Central memory CD8-positive, alpha-beta T cell (primary cell): ENCODE data around the gene KRTAP5-9.

Source experiments
- ATAC-seq: fragments of 150-1000 bp; cut with Tn5 transposase; replicated peaks from 2 replicates; pipeline ENCODE4 v1.10.0; 2022; ENCODE audit warnings: mild to moderate bottlenecking, moderate FRiP score, moderate number of reproducible peaks; ENCODE audit not compliant: poor library complexity, severe bottlenecking; ENCODE audit errors: extremely low read depth
- DNase-seq, 2 donors: peaks; one replicate each; pipeline ENCODE4 v3.0.0; 2021; ENCODE audit warnings: low spot score in 2 of 2
- H3K27ac Mint-ChIP-seq: one replicate; pipeline ENCODE4 v1.8.0; 2022; ENCODE audit warnings: low read depth, mild to moderate bottlenecking, moderate library complexity, mixed read lengths
- H3K27me3 Mint-ChIP-seq: one replicate; pipeline ENCODE4 v1.8.0; 2022; ENCODE audit warnings: mixed read lengths
- H3K36me3 Mint-ChIP-seq: one replicate; pipeline ENCODE4 v1.8.0; 2022; ENCODE audit warnings: mild to moderate bottlenecking, moderate library complexity, mixed read lengths; ENCODE audit not compliant: insufficient read depth
- H3K4me1 Mint-ChIP-seq: one replicate; pipeline ENCODE4 v1.8.0; 2022; ENCODE audit warnings: mixed read lengths
- H3K4me3 Mint-ChIP-seq: one replicate; pipeline ENCODE4 v1.8.0; 2022; ENCODE audit warnings: mild to moderate bottlenecking, moderate library complexity, mixed read lengths
- H3K9me3 Mint-ChIP-seq: one replicate; pipeline ENCODE4 v1.8.0; 2022; ENCODE audit warnings: mixed read lengths

Gene KRTAP5-9, protein sequence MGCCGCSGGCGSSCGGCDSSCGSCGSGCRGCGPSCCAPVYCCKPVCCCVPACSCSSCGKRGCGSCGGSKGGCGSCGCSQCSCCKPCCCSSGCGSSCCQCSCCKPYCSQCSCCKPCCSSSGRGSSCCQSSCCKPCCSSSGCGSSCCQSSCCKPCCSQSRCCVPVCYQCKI

DNA sequence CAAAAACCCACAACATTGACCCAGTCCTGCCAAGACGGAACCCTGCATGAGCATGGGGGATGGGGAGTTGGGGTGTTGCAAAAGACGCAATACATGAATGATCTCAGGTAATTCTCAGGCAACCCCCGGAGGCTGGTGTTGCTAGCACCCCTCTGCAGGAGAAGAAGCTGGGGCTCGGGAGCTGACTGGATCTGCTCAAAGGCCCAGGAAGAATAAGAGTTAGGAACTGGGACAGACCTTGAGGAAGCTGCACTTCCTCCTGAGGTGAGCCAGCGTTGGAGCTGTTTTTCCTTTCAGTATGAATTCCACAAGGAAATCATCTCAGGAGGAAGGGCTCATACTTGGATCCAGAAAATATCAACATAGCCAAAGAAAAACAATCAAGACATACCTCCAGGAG, at the start of gene KRTAP5-9:
TSS of gene KRTAP5-9 (plus strand) at position 301 of the 400 bp plus-strand sequence. CDS start 238 bp downstream, outside the sequence.
- H3K4me1 Mint-ChIP-seq = peaks cover 13% of the 10 kb centered on the region
- no peak within 1 kb of the TSS for H3K27ac Mint-ChIP-seq
- peaks cover 2% of the 10 kb centered on the region for H3K36me3 Mint-ChIP-seq
- DNase-seq = no peak
- H3K9me3 Mint-ChIP-seq = no peaks in the 10 kb centered on the region
- no peak within 1 kb of the TSS for H3K4me3 Mint-ChIP-seq
- ATAC-seq = no peak
- peaks cover 61% of the 10 kb centered on the region for H3K27me3 Mint-ChIP-seq

- Mint-ChIP-seq H3K27ac (no peak overlapping the region), H3K27me3 (no peaks in the 10 kb centered on the region)
Observed at GRCh38 chr11:71499125-71499524, 49.1 kb upstream of the KRTAP5-9 start.

DNA sequence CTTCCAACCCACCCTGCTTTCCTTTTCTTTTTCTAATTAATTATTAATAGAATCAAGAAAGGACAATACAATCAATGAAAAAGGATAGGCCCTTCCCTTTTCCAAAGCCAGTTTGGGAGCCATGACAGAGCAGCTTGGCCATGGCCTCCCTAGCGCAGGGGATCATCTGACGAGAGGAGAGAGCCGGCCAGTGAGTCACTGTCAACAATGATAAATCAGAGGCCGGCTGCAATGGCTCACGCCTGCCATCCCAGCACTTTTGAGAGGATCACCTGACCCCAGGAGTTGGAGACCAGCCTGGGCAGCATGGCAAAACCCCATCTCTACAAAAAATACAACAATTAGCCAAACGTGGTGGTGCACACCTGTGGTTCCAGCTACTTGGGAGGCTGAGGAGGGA, 48.7 kb upstream of the KRTAP5-9 start:
- no peaks in the 10 kb centered on the region for H3K4me1 Mint-ChIP-seq
- no peak overlapping the region for H3K27ac Mint-ChIP-seq
- peaks cover 48% of the 10 kb centered on the region for H3K36me3 Mint-ChIP-seq
- no peaks in the 10 kb centered on the region for H3K27me3 Mint-ChIP-seq
- ATAC-seq (no peak), DNase-seq (no peak)
- no peaks in the 10 kb centered on the region for H3K9me3 Mint-ChIP-seq
- no peak overlapping the region for H3K4me3 Mint-ChIP-seq

More at GRCh38 chr11:71499125-71499524, 49.1 kb upstream of the KRTAP5-9 start:
- Mint-ChIP-seq H3K4me1 (peaks cover 3% of the 10 kb centered on the region), H3K9me3 (no peaks in the 10 kb centered on the region), H3K36me3 (peaks cover 51% of the 10 kb centered on the region), H3K4me3 (no peak overlapping the region)
- ATAC-seq (no peak), DNase-seq (no peak)

- Mint-ChIP-seq H3K27ac (no peak overlapping the region), H3K27me3 (no peaks in the 10 kb centered on the region), H3K36me3 (peaks cover 38% of the 10 kb centered on the region), H3K4me1 (no peaks in the 10 kb centered on the region), H3K9me3 (no peaks in the 10 kb centered on the region), H3K4me3 (no peak overlapping the region)
- DNase-seq (no peak), ATAC-seq (no peak)
Observed at GRCh38 chr11:71500601-71501021, 47.6 kb upstream of the KRTAP5-9 start.

DNA sequence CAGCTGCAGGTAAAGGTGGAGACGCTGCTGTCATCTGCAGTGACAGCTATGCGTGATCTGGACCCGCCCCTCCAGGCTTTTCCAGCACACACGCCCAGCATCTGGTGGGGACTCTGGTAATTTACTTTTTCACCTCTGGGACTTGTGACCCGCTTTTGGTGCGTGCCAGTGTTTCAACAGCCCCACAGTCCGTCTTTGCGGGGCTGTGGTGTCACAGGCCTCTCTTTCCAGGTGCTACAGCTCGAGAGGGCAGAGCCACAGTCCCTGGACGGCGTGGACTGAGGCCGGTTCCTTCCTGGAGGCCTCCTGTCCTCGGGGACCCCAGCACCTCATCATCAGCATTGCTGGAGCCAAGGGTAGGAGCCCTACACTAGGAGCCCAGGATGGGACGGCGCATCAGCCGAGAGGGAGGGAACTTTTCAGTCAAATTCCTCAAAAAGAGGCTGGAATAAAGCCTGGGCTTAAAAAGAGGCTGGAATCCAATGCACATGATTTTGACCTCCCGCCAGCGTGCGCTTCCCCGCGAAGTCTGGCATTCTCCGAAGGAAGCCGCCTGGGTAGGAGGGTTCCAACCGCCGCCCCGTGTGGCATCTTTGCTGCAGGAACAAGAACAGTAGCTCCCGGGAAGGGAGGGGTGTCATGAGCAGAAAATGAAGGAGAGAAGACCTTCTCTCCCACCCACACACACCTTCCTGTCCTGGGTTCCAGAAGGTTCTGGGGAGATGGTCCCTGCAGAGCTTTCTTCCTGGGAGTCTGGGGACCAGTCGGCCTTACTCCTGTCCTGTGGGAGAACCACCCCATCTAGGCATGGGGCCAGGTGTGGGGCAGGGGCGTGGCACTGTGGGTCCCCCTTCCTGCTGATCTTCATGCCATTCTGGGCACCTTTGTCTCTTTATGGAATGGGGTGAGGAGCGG, 46.9 kb upstream of the KRTAP5-9 start:
- no peaks in the 10 kb centered on the region for H3K4me1 Mint-ChIP-seq
- H3K27me3 Mint-ChIP-seq = no peaks in the 10 kb centered on the region
- H3K9me3 Mint-ChIP-seq = no peaks in the 10 kb centered on the region
- no peak overlapping the region for H3K4me3 Mint-ChIP-seq
- ATAC-seq = no peak
- H3K27ac Mint-ChIP-seq = no peak overlapping the region
- DNase-seq = no peak
- peaks cover 36% of the 10 kb centered on the region for H3K36me3 Mint-ChIP-seq

DNA sequence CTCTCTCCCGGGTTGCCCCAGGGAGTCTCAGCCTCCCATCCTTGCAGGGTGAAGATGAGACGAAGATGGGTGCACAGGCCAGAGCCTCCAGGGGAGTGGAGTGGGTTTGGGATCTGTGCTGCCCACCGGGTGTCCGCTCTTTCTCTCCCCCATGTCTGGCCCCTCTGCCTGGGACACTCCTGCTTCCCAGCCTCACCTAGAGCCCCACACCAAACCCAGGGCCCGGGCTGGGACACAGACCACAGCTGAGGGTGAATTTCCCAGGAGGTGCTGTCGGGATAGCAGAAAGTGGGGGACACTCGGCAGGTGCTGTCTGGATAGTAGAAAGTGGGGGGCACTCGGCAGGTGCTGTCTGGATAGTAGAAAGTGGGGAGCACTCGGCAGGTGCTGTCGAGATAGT, 46.2 kb upstream of the KRTAP5-9 start:
- H3K4me3 Mint-ChIP-seq = no peak overlapping the region

GRCh38 chr11:71502871-71503435, 45.3 kb upstream of the KRTAP5-9 start:
- H3K27me3 Mint-ChIP-seq = no peaks in the 10 kb centered on the region
- no peak for DNase-seq
- no peaks in the 10 kb centered on the region for H3K4me1 Mint-ChIP-seq
- no peak for ATAC-seq
- H3K4me3 Mint-ChIP-seq = no peak overlapping the region
- peaks cover 23% of the 10 kb centered on the region for H3K36me3 Mint-ChIP-seq
- no peak overlapping the region for H3K27ac Mint-ChIP-seq
- H3K9me3 Mint-ChIP-seq = peaks cover under 1% of the 10 kb centered on the region

More for the DNA sequence above, 46.2 kb upstream of the KRTAP5-9 start:
- Mint-ChIP-seq H3K27ac (no peak overlapping the region), H3K4me1 (no peaks in the 10 kb centered on the region), H3K27me3 (no peaks in the 10 kb centered on the region), H3K36me3 (peaks cover 32% of the 10 kb centered on the region), H3K9me3 (no peaks in the 10 kb centered on the region)
- no peak for DNase-seq
- no peak for ATAC-seq

DNA sequence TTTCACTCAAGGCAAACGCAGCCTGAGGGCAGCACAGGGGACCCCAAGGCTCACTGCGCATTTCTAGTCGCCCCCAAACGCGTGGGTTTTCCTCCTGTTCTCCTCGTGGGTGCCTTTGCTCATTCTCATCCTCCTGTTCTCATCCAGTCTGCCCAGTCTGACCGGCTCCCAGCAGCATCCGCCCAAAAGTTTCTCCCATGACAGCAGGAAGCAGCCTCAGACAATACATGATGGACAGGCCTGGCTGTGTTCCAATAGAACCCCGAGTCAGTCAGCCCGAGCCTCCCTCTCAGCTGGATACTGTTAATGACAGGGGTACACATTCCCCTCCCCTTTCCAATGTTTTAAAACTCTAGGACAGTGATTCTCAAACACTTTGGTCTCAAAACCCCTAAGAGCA, 43.7 kb upstream of the KRTAP5-9 start:
- no peak for DNase-seq
- Mint-ChIP-seq H3K27ac (no peak overlapping the region), H3K27me3 (no peaks in the 10 kb centered on the region), H3K9me3 (peaks cover 16% of the 10 kb centered on the region), H3K4me1 (no peaks in the 10 kb centered on the region), H3K36me3 (peaks cover 10% of the 10 kb centered on the region), H3K4me3 (no peak overlapping the region)
- no peak for ATAC-seq

- H3K27ac Mint-ChIP-seq = no peak overlapping the region
- H3K27me3 Mint-ChIP-seq = no peaks in the 10 kb centered on the region
- H3K9me3 Mint-ChIP-seq = peaks cover 20% of the 10 kb centered on the region
- ATAC-seq = no peak
- no peak overlapping the region for H3K4me3 Mint-ChIP-seq
- H3K4me1 Mint-ChIP-seq = no peaks in the 10 kb centered on the region
- peaks cover 10% of the 10 kb centered on the region for H3K36me3 Mint-ChIP-seq
- DNase-seq = no peak
Observed at GRCh38 chr11:71505001-71505400, 43.2 kb upstream of the KRTAP5-9 start.

GRCh38 chr11:71505781-71506180, 42.4 kb upstream of the KRTAP5-9 start:
- H3K36me3 Mint-ChIP-seq = peaks cover 9% of the 10 kb centered on the region
- H3K27ac Mint-ChIP-seq = no peak overlapping the region
- no peaks in the 10 kb centered on the region for H3K27me3 Mint-ChIP-seq
- no peak for ATAC-seq
- H3K4me3 Mint-ChIP-seq = no peak overlapping the region
- H3K4me1 Mint-ChIP-seq = no peaks in the 10 kb centered on the region
- peaks cover 20% of the 10 kb centered on the region for H3K9me3 Mint-ChIP-seq
- no peak for DNase-seq

GRCh38 chr11:71507102-71507501, 41.1 kb upstream of the KRTAP5-9 start:
- peaks cover 2% of the 10 kb centered on the region for H3K36me3 Mint-ChIP-seq
- H3K4me3 Mint-ChIP-seq = no peak overlapping the region
- no peaks in the 10 kb centered on the region for H3K4me1 Mint-ChIP-seq
- no peaks in the 10 kb centered on the region for H3K27me3 Mint-ChIP-seq
- no peak for DNase-seq
- no peak for ATAC-seq
- H3K9me3 Mint-ChIP-seq = peaks cover 22% of the 10 kb centered on the region
- H3K27ac Mint-ChIP-seq = no peak overlapping the region

DNA sequence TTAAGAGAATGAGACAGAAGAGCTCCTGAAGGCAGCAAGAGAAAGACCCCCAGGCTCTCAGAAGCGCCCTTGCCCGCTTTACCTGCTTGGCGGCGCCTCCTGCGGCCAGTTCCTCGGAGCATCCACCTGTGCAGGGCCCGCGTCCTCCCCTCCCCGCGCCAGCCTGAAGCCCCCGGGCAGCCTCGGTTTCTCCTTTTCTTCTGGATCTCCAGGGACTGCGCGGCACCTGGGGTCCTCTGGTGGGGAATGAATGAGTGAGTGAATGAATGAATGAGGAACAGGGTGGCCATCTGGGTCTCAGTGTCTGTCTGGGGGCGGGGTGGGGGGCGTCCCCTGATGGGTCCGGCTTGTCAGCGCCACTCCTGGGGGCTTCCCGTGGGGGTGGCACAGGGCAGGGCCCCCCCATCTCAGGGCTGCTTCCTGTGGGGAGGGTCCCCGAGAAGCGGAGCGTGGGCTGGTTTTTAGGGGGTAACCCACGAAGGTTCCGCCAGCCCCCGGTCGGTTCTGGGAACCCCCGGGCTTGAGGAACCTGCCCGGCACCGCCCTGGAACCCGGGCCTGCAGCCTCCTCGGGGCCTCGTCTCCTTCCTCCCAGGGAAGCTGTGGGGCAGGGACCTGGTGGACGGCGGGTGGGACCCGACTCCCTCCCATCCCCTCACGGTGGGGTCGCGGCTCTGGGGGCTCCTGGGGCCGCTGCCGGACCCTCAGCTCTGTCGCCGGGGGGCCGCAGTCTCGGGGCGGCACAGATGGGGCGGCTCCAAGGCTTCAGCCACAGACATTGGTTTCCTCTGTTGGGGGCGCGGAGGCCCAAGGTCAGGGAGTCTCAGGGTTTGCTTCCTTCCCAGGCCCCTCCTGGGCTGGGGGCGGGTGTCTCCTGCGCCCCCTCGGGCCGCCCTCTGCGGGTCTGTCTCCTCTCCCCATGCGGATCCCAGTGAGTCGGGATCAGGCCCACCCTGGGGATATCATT, 29.4 kb upstream of the KRTAP5-9 start:
- Mint-ChIP-seq H3K27me3 (no peaks in the 10 kb centered on the region), H3K36me3 (no peaks in the 10 kb centered on the region), H3K27ac (no peak overlapping the region), H3K4me3 (no peak overlapping the region), H3K9me3 (peaks cover 12% of the 10 kb centered on the region), H3K4me1 (no peaks in the 10 kb centered on the region)
- ATAC-seq (no peak), DNase-seq (no peak)
